Hematopoietic multipotent progenitor cell treated with erythropoietin and hydrocortisone succinate and interleukin-3 and kit ligand, for 6 days (in vitro differentiated cells): ENCODE data around the gene KRT75.

ENCODE experiments used
- DNase-seq: peaks from one replicate; pipeline ENCODE4 v3.0.0-alpha.2; 2015

Gene KRT75

GRCh38 chr12:52439420-52439819 lies 5.2 kb upstream of the KRT75 start:
- DNase-seq: no peak

GRCh38 chr12:52438305-52439301 lies 4.4 kb upstream of the KRT75 start:
- no peak for DNase-seq

- DNase-seq: no peak
These were observed 3.3 kb upstream of the KRT75 start for GRCh38 chr12:52437508-52437907.

- DNase-seq: no peak
These were observed 2.8 kb upstream of the KRT75 start for GRCh38 chr12:52436828-52437474.

GRCh38 chr12:52436000-52436827 lies 2.0 kb upstream of the KRT75 start:
- DNase-seq: no peak

- no peak for DNase-seq
These were observed 1.5 kb upstream of the KRT75 start for GRCh38 chr12:52435659-52435999.

- DNase-seq: no peak
These were observed 774 bp upstream of the KRT75 start for GRCh38 chr12:52434760-52435530.

GRCh38 chr12:52433501-52434080 lies 580 bp downstream of the KRT75 start:
- no peak for DNase-seq

GRCh38 chr12:52432559-52433207 lies 1.5 kb downstream of the KRT75 start:
- no peak for DNase-seq

- DNase-seq: no peak
These were observed 6.0 kb downstream of the KRT75 start for GRCh38 chr12:52428121-52428520.

- DNase-seq: no peak
These were observed 7.1 kb downstream of the KRT75 start for GRCh38 chr12:52427083-52427482.

GRCh38 chr12:52426034-52426433 lies 8.1 kb downstream of the KRT75 start:
- no peak for DNase-seq

GRCh38 chr12:52425466-52425865 lies 8.7 kb downstream of the KRT75 start:
- no peak for DNase-seq

GRCh38 chr12:52423661-52424500 lies 10.3 kb downstream of the KRT75 start:
- DNase-seq: no peak

GRCh38 chr12:52423035-52423434 lies 11.1 kb downstream of the KRT75 start:
- DNase-seq: no peak

GRCh38 chr12:52419656-52420055 lies 14.5 kb downstream of the KRT75 start:
- DNase-seq: no peak

GRCh38 chr12:52418576-52419110 lies 15.5 kb downstream of the KRT75 start:
- DNase-seq: no peak

- no peak for DNase-seq
These were observed 16.4 kb downstream of the KRT75 start for GRCh38 chr12:52417740-52418139.

GRCh38 chr12:52416795-52417194 lies 17.4 kb downstream of the KRT75 start:
- DNase-seq: no peak
